ENCODE data around the gene STKLD1. TPM values are rescaled to one million over a fixed set of nuclear protein-coding genes. Genes with fewer than 3 reads are reported as not detected.

The STKLD1 gene
- total RNA-seq, 2 donors from 2014 or later, result 0.57 to 1.2 TPM

DNA sequence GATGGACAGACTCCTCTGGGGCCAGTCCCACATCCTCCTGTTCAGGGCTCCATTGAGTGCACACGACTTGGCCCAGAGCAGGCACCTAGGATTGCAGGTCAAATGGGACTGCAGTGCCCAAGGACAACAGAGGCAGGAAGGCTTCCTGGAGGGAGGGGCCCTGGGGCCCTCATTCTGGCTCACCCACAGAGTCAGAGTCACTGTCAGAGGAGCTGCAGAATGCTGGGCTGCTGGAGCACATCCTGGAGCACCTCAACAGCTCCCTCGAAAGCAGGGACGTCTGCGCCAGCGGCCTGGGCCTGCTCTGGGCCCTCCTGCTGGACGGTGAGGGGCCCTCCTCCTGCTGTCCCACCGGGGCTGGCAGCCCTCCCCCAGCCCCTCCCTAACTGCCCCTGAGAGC, 26.5 kb downstream of the STKLD1 start:
- no peak for DNase-seq (ENCODE audit: low spot score)
- intact Hi-C loops (cut with DNase I), result no loop called here

DNA sequence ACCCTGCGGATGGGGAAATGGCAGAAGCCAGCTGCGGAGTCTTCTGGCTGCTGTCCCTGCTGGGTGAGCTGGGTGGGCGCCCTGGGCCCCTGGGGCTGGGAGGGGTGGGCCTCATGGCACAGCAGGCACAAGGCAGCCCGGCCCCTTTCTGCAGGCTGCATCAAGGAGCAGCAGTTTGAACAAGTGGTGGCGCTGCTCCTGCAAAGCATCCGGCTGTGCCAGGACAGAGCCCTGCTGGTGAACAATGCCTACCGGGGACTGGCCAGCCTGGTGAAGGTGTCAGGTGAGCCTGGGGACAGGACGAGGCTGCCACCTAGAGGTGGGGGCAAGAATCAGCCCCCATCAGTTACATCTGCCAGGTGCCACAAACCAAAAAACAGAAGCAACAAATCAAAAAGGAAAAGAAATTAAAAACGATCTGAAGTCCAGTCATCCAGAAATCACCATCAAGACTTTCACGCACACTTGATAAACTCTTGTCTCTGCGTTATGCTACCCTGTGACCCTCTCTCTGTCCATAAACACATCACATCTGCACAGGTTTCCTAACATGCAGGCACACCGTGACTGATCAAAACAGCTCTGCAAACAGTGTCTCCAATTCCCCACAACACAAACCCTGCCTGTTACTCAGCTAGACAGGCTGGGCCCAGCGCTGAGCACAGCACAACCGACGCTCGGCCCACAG, 27.7 kb downstream of the STKLD1 start:
- intact Hi-C loops (cut with DNase I), result loop anchor here in 1 of 2 donors (2.0 kb wide), 1 partner anchor 85 kb away; no protein-coding TSS in a partner anchor
- no peak for DNase-seq (ENCODE audit: low spot score)

DNA sequence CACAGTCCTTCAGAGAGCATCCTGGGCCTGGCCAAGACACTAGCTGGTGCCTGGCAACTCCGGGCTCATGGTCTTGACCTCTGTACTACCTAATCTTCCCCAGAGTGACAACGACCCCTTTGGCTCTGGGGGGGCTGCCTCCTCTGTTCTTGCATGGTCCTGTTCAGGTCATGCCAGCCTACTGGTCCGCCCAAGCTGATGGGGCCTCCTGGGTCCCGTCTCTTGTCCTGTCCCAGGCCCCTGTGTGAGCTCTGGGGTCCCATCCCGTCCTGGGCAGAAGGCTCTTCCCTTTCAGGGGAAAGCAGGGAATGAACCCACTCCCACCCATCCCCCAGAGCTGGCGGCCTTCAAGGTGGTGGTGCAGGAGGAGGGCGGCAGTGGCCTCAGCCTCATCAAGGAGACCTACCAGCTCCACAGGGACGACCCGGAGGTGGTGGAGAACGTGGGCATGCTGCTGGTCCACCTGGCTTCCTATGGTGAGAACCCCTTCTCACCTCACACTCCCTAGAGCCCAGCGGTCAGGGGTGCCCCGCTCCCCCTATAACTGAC, 28.4 kb downstream of the STKLD1 start:
- intact Hi-C loops (cut with DNase I), result loop anchor here (2.0 to 5.0 kb wide), 2 partner anchors 83 to 84 kb away; no protein-coding TSS in a partner anchor

DNA sequence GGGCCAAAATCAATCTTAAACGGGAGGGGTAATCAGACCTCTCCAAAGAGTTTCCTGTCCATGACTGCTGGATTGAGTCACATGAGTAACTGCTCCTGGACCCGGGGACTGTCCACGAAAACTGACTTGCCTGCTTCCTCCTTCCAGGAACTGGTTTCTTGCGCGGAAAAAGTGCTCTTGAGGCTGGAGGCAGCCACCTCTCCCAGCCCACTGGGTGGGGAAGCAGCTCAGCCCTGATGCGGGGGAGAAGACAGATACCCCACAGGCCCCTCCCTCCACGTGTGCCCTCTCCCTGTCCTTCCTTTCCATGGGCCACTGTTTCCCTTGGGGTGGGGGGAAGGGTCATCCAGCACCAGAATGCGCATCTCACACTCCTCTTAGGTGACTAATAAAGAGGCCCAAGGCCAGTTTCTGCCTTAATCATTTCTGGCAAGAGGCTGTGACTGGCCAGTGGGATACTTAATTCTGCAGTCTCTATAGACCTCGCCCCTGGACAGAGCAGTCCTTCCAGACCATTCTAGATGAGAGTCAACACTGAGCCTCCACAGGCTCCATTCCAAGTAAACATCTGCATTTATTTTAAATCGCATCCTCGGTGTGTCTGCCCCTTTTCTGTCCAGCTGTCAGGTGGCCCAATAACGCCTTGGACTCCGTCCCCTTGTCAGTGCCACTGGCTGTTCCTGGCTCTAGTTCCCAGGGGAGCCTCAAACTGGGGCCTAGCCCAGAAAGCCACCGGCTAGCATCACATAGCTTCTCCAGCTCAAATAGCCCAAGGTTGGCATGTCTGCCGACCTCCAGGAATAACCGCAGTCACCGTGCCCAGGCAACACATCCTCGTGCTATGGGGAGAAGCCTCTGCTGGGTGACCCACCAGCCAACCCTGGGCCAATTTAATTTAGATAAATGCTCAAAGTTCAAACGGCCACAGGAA, 29.6 kb downstream of the STKLD1 start:
- no peak for DNase-seq (ENCODE audit: low spot score)

More for the DNA sequence above, 28.4 kb downstream of the STKLD1 start:
- DNase-seq (ENCODE audit: low spot score), result no peak

DNA sequence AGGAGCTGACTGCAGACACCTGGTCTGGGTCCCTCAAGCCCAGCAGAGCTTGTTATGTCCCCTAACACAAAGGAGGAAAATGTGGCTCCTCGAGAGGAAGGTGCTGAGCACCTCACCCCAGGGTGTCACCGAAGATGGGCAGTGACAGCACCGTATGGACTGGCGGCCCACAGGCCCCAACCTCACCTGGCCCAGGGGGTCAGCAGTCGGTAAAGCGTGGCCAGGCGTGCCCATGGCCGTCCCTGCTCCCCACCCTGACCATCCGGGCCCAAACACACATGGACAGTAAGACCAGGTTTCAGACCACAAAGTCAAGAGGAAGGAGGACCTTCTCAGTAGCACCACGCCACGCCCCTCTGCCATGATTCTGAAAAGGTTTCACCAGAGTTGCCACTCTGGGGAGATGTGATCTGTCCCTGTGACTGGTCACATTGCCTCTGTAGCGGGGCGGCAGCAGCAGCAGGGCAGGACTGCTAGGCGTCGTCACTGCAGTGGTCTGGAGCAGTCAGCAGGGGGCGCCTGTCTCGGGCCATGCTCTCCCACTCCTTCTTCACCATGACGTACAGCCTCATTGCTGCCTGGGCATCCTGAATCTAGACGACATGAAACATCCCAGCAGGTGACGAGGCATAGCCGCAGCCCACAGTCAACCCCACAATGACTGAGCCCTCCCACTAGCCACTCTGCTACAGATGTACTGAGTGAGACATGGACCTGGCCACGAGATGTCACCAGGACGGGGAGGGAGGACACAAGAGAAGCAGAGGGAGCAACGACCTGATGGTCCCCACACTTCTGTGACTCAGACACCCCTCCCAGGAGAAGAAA, 30.5 kb downstream of the STKLD1 start:
- peak; percentile 92 for DNase-seq (ENCODE audit: low spot score)
- intact Hi-C loops (cut with DNase I), result loop anchor here in 1 of 2 donors (5.0 kb wide), 1 partner anchor 81 kb away; no protein-coding TSS in a partner anchor

More for the DNA sequence above, 29.6 kb downstream of the STKLD1 start:
- intact Hi-C loops (cut with DNase I), result loop anchor here (2.0 to 5.0 kb wide), 2 partner anchors 82 to 83 kb away; no protein-coding TSS in a partner anchor

DNA sequence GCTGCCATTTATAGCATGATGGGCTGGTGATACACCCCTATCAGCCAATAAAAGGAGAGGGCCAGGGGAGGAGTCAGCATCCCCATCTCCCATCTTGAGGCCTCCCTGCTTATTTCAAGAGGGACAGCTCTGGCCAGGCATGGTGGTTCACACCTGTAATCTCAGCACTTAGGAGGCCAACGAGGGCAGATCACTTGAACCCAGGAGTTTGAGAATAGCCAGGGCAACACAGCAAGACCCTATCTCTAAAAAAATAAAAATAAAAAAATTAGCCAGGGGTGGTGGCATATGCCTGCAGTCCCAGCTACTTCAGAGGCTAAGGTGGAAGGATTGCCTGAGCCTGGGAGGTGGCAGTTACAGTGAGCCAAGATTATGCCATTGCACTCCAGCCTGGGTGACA, 31.9 kb downstream of the STKLD1 start:
- DNase-seq (ENCODE audit: low spot score), result no peak
- intact Hi-C loops (cut with DNase I), result loop anchor here in 1 of 2 donors (5.0 kb wide), 1 partner anchor 79 kb away; no protein-coding TSS in a partner anchor

DNA sequence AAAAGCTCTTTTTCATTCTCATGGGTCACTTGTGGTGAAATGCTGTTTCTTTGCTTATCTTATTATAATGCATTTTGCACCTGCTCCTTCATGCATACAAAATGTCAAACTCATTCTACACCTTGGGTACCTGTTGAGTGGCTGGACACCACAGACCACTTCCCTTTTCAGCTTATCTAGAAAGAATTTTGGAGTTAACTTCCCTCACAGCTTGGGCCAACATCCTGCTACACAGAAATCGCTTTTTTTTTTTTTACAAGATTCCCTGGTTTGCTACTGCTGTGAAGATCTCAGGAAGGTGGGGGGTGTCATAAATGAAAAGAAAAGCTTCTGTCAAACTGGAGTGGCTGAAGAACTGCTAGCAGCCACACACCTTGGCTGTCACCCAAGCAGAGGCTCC, 39.0 kb downstream of the STKLD1 start:
- no peak for DNase-seq (ENCODE audit: low spot score)
- intact Hi-C loops (cut with DNase I), result loop anchor here in 1 of 2 donors (5.0 kb wide), 1 partner anchor 612 kb away; the partner anchor contains the start of gene BRD3OS

DNA sequence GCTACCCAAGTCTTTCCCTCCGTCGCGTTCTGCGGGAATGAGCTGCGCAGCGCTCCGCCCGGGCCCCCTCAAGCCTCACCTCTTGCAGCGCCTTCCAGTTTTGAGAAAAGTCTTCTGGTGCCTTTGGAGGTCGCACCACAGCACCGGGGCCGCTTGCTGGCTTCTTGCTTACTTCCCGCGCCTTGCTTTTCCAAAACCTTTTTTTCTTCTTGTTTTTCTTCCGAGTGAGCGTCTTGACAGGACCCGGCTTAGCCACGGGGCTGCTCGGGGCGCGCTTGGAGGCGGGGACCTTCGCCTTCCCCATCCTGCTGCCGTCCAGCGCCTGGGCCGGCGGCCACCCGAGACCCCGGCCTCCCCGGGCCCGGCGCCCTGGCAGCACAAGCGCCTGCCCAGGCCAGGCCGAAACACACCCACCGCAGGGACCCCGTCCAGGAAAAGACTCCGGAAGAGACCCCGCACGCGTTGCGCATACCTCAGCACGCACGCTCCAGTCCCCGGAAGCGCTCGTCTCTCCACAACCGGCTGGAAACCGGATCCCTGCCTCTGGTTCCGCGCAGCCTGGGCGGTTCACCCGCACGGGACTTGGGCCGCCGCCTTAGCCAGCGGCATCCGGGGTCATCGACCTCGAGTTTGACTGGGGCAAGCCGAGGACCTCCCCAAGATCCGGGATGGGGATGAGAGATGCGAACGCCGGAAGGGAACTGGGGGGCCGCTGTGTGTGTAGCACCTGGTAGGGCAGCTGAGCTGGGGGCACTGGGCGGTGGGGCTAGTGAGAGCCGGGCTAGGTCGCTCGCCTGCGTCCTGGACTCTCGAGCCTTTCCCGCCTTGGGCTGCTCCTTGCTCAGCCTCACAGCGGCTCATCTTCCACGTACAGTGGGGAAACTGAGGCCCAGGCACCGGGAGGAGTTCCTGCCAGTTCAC, 41.6 kb downstream of the STKLD1 start, which contains the start of gene REXO4:
REXO4 (minus strand) TSS at position 470 of the 921 bp plus-strand sequence; CDS start at position 304, 166 bp downstream.
- intact Hi-C loops (cut with DNase I), result loop anchor here in 1 of 2 donors (1.0 to 5.0 kb wide), 2 partner anchors 34 to 610 kb away; partner anchors contain the start of gene BRD3OS
- peak; percentile 95 for DNase-seq (ENCODE audit: low spot score)

DNA sequence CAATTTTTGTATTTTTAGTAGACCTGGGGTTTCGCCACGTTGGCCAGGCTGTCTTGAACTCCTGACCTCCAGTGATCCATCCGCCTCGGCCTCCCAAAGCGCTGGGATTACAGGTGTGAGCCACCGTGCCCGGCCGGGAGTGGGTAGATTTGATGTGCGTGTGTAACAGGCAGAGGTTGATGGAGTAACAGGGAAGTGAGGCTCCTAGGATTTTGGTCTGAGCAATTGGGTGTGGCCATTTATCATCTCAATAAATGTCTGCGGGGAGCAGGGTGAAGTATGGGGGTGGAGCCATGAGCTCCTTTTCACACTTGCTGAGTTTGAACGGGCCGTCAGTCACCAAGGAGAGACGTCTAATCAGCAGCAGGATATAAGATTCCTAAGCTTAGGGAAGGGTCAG, 42.8 kb downstream of the STKLD1 start:
- intact Hi-C loops (cut with DNase I), result loop anchor here in 1 of 2 donors (5.0 kb wide), 1 partner anchor 608 kb away; the partner anchor contains the start of gene BRD3OS
- DNase-seq (ENCODE audit: low spot score), result no peak

DNA sequence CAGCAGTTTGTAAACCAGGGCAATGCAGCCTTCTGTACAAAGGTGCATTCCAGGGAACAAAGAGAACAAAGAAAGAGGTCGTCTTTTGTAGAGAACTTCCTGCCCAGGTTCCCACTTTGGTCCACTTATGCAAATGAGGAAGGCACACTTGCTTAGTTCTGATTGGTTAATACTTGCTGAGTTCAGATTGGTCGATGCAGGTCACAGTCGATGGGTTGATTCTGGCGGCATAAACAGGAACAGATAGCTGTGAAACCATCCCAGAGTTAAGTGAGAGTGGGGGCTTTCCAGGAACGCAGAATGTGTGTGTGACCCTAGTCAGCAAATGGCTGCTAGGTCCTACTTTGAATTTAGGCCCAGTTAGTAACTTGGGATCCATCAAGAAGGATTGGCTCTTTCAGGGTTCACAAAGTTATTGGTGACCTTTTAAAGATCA, 44.2 kb downstream of the STKLD1 start:
- no peak for DNase-seq (ENCODE audit: low spot score)
- intact Hi-C loops (cut with DNase I), result no loop called here

DNA sequence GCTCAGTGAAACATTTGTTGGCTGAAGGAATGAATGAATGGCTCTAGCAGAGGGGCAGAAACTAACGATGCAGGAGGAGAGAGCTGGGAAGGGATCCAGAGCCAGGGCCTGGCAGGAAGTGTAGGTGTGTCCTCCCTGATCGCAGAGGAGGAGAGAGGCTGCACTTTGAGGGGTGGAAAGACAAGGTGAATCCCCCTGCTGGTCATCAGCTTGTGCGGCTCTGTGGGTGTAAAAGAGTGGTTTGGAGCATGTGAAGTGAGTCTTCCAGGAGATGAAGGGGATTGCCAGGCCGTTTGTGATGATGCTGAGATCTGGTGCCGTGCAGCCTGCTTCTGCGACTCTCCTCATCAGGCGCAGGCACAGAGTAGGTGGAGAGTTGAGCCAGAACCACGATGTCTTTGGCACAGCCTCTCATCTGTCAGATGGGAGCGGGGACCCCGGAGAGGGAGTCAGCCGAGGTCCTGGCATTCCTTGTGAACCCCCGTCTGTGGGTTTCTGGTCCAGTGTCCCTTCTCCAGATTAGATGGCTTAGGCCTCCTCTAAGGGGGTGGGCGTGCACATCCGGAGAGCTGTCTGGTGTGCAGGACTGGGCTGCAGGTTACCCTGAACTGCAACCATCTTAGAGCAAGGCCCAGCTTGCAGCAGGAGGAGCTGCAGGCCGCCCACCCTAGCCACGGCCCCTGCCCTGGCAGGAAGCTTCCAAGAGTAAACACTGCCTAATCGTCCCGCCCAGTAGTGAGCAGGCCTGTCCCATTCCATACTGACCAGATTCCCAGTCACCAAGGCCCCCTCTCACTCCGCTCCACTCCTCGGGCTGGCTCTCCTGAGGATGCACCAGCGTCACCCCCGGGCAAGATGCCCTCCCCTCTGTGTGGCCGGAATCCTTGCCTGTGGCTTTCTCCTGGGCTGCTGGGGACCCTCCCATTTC, 45.7 kb downstream of the STKLD1 start, which contains the start of gene ADAMTS13:
ADAMTS13 (plus strand) TSS at position 753 of the 928 bp plus-strand sequence; CDS start at position 830, 77 bp downstream.
- intact Hi-C loops (cut with DNase I), result no loop called here
- no peak for DNase-seq (ENCODE audit: low spot score)

DNA sequence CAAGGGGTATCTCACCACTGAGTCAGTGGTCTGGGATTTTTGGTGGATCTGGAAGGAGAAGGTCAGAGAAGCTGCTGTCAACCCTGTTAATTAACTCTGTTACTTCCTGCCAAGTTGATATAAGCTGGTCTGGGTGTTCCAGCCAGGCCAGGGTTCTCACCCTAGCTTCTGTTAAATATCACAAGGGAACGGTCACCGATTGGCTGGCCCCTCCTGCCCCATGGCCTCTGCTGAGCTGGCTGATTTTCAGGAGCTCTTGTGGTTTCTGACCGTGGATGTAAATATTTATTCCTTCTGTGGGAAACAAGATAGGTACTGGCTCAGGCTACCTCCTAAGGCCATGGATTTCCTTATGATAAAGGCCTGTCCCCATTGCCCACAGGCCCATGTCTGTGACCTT, 47.0 kb downstream of the STKLD1 start:
- DNase-seq (ENCODE audit: low spot score), result no peak
- intact Hi-C loops (cut with DNase I), result no loop called here

DNA sequence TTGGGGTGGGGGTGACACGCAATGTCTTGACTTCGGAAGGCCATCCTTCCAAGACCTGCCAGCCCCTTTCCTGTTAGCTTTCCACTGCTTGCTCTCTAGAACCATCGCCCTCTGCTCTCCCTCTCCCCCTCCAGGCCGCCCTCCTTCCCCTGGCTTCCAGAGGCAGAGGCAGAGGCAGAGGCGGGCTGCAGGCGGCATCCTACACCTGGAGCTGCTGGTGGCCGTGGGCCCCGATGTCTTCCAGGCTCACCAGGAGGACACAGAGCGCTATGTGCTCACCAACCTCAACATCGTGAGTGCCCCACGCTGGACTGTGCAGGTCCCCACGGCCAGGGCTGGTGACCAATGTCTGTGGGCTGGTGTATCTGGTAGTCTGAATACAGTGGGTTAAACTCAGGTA, 48.0 kb downstream of the STKLD1 start:
- intact Hi-C loops (cut with DNase I), result no loop called here
- no peak for DNase-seq (ENCODE audit: low spot score)

DNA sequence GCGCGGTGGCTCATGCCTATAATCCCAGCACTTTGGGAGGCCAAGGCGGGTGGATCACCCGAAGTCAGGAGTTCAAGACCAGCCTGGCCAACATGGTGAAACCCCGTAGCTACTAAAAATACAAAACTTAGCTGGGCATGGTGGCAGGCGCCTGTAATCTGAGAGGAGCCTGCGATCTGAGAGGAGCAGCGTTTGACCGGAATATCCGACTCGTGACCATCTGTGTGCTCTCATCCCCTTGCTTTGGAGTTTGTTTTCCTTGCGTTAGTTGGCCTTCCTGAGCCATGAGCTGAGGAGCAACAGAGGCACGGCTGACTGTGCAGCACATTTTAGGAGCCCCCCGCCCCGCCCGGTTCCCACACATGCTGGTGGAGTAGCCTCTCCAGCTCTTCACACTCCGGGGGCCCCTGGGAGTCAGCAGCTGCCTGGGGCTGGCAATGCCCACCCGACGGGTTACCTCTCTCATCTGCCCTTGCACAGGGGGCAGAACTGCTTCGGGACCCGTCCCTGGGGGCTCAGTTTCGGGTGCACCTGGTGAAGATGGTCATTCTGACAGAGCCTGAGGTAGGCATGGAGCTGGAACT, 49.0 kb downstream of the STKLD1 start:
- no peak for DNase-seq (ENCODE audit: low spot score)
- intact Hi-C loops (cut with DNase I), result no loop called here

DNA sequence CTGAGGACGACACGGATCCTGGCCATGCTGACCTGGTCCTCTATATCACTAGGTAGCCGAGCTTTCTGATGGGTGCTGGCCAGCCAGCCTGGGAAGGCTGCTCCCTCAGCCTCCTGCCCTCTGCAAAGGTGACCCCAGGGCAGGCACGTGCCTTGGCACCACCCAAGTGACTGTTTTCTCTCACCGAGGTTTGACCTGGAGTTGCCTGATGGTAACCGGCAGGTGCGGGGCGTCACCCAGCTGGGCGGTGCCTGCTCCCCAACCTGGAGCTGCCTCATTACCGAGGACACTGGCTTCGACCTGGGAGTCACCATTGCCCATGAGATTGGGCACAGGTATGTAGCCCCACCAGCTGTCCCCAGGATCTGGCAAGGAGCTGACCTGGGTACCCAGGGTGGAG, 49.8 kb downstream of the STKLD1 start:
- intact Hi-C loops (cut with DNase I), result no loop called here
- no peak for DNase-seq (ENCODE audit: low spot score)
